ENCODE measurements around the gene EPB42.

- TF ChIP-seq BHLHE40 (IDR thresholded peaks at IDR 0.05; ENCODE audit: low read depth, low read length) (no peak), CTCF (conservative IDR thresholded peaks at IDR 0.05; ENCODE audit: low read depth, low read length) (no peak), RAD21 (IDR thresholded peaks at IDR 0.05; ENCODE audit: low read length) (no peak), POLR2A (IDR thresholded peaks at IDR 0.05; ENCODE audit: low read depth, low read length) (no peak), FOS (IDR thresholded peaks at IDR 0.05; ENCODE audit: low read depth, low read length) (no peak), CEBPB (IDR thresholded peaks at IDR 0.05; ENCODE audit: low read depth, low read length) (no peak)
- TF ChIP-seq, protein P1, sequence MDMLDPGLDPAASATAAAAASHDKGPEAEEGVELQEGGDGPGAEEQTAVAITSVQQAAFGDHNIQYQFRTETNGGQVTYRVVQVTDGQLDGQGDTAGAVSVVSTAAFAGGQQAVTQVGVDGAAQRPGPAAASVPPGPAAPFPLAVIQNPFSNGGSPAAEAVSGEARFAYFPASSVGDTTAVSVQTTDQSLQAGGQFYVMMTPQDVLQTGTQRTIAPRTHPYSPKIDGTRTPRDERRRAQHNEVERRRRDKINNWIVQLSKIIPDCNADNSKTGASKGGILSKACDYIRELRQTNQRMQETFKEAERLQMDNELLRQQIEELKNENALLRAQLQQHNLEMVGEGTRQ (IDR thresholded peaks at IDR 0.05; ENCODE audit: low read depth, low read length): no peak
Observed at GRCh38 chr15:43229977-43230376, 9.2 kb upstream of the EPB42 start.

Data from IMR-90 (cell line).